ENCODE data around the gene RRAGC. TPM values are rescaled to one million over a fixed set of nuclear protein-coding genes. Genes with fewer than 3 reads are reported as not detected.

Gene RRAGC
- total RNA-seq, 1 donor from 2014 or later, result 20.6 TPM

DNA sequence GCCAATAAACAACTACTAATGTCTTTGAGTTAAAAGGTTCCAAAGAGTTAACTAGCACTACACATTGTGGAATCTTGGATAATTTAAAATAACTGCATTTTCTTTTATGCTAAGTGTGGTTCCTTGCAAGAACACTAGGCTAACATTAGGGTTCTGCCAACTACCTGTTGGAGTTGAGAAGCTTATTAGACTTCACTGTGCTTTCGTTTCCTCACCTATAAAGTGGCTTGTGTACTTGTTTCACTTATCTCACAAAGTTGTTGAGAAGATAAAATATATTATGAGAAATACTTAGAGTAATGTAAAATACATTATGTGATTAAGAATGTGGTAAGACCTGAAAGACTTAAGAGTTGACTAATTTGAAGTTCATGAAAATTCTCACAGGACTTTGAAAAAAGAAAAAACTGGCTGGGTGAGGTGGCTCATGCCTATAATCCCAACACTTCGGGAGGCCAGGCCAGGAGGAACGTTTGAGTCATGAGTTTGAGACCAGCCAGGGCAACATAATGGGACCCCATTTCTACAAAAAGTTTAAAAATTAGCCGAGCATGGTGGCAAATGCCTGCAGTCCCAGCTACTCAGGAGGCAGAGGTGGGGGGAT lies 5.6 kb upstream of the RRAGC start:
- no peak overlapping the region for H3K4me3 Mint-ChIP-seq (ENCODE audit: unreplicated experiment)
- H3K27ac Mint-ChIP-seq (ENCODE audit: unreplicated experiment), result no peak overlapping the region
- TF ChIP-seq, protein P1, sequence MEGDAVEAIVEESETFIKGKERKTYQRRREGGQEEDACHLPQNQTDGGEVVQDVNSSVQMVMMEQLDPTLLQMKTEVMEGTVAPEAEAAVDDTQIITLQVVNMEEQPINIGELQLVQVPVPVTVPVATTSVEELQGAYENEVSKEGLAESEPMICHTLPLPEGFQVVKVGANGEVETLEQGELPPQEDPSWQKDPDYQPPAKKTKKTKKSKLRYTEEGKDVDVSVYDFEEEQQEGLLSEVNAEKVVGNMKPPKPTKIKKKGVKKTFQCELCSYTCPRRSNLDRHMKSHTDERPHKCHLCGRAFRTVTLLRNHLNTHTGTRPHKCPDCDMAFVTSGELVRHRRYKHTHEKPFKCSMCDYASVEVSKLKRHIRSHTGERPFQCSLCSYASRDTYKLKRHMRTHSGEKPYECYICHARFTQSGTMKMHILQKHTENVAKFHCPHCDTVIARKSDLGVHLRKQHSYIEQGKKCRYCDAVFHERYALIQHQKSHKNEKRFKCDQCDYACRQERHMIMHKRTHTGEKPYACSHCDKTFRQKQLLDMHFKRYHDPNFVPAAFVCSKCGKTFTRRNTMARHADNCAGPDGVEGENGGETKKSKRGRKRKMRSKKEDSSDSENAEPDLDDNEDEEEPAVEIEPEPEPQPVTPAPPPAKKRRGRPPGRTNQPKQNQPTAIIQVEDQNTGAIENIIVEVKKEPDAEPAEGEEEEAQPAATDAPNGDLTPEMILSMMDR (IDR thresholded peaks at IDR 0.05; ENCODE audit: partially characterized antibody, unreplicated experiment), result no peak
- no peaks in the 10 kb centered on the region for H3K36me3 Mint-ChIP-seq (ENCODE audit: unreplicated experiment)
- peaks cover 1% of the 10 kb centered on the region for H3K9me3 Mint-ChIP-seq (ENCODE audit: unreplicated experiment)
- H3K4me1 Mint-ChIP-seq (ENCODE audit: low read depth, unreplicated experiment), result peaks cover 4% of the 10 kb centered on the region
- no peak for DNase-seq
- no peaks in the 10 kb centered on the region for H3K27me3 Mint-ChIP-seq (ENCODE audit: unreplicated experiment)

DNA sequence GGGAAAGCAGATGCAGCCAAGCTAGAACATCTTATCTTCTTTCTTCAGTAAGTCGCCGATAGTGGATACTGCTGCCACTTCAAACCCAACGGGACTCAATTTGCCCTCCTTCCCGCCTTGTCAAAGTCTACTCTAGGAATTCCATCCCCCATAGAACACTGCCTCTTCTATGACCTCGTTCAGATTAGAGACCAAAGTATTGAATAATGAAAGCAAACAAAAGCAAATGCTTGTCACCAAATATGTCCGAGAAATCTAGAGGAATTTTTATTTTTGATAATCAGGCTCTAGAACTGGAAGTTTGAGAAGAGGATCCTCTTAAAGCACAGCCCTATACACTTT lies 853 bp upstream of the RRAGC start:
- no peaks in the 10 kb centered on the region for H3K36me3 Mint-ChIP-seq (ENCODE audit: unreplicated experiment)
- H3K27ac Mint-ChIP-seq (ENCODE audit: unreplicated experiment), result peak overlapping the region; percentile 59
- peaks cover 1% of the 10 kb centered on the region for H3K9me3 Mint-ChIP-seq (ENCODE audit: unreplicated experiment)
- peaks cover 7% of the 10 kb centered on the region for H3K4me1 Mint-ChIP-seq (ENCODE audit: low read depth, unreplicated experiment)
- peaks cover 3% of the 10 kb centered on the region for H3K27me3 Mint-ChIP-seq (ENCODE audit: unreplicated experiment)
- DNase-seq, result no peak
- H3K4me3 Mint-ChIP-seq (ENCODE audit: unreplicated experiment), result peak overlapping the region; percentile 95
- TF ChIP-seq, protein P1 (IDR thresholded peaks at IDR 0.05; ENCODE audit: partially characterized antibody, unreplicated experiment), result no peak

DNA sequence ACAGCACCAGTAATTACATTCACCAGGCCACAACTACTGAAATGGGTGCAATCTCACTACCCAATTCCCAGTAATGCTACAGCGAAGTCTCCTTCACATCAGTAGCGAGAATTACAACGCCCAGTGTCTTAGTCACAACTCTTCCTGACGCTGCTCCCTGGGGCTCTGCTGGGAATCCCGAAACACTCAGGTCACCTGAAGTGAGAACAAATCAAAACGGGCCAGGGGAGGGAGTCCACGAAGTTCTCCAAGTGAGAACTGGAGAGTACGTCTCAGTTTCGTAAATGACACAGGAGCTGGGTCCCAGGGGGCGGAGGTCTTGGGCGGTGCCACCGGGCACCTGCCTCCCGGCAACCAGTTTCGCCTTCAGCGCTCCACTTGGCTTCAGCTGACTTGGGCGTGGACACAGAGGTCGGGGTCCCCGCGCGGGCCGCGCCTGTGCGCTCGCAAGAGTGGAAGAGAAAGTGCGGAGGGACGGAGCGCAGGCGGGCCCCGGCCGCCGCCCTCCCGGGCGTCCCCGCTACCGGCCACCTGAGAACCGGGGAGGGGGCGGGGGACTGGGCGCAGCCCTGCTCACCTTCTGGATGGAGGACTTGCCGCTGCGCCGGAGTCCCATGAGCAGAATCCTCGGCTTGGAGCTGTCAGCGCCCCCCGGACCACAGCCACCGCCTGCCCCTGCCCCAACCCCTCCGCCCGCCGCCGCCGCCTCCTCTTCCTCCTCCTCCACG lies 575 bp downstream of the RRAGC start:
- Mint-ChIP-seq H3K27me3 (ENCODE audit: unreplicated experiment) (peaks cover 3% of the 10 kb centered on the region), H3K27ac (ENCODE audit: unreplicated experiment) (peak overlapping the region; percentile 29), H3K9me3 (ENCODE audit: unreplicated experiment) (peaks cover 1% of the 10 kb centered on the region), H3K4me1 (ENCODE audit: low read depth, unreplicated experiment) (peaks cover 7% of the 10 kb centered on the region), H3K36me3 (ENCODE audit: unreplicated experiment) (no peaks in the 10 kb centered on the region), H3K4me3 (ENCODE audit: unreplicated experiment) (peak overlapping the region; percentile 92)
- TF ChIP-seq, protein P1 (IDR thresholded peaks at IDR 0.05; ENCODE audit: partially characterized antibody, unreplicated experiment), result no peak
- DNase-seq, result peak; percentile 50

DNA sequence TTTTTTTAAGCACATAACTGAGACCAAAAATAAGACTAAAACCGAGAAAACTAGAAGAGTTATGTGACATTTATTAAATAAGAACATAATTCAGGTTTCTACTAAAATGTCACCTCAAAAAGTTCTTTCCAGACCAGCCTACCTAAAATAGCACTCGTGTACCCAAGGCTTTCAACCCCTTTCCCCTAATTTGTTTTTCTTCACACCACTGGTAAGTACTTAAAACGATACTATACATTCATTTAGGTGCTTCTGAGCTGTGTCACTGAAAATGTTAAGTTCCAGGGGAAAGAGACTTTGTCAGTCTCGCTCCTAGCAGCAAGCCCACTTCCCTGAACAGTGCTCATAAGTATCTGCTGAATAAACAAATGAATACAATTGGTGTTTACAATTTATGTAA lies 6.8 kb downstream of the RRAGC start:
- Mint-ChIP-seq H3K36me3 (ENCODE audit: unreplicated experiment) (no peaks in the 10 kb centered on the region), H3K27me3 (ENCODE audit: unreplicated experiment) (no peaks in the 10 kb centered on the region), H3K9me3 (ENCODE audit: unreplicated experiment) (no peaks in the 10 kb centered on the region), H3K27ac (ENCODE audit: unreplicated experiment) (no peak overlapping the region), H3K4me1 (ENCODE audit: low read depth, unreplicated experiment) (peaks cover 1% of the 10 kb centered on the region), H3K4me3 (ENCODE audit: unreplicated experiment) (no peak overlapping the region)
- no peak for DNase-seq
- TF ChIP-seq, protein P1 (IDR thresholded peaks at IDR 0.05; ENCODE audit: partially characterized antibody, unreplicated experiment), result no peak

DNA sequence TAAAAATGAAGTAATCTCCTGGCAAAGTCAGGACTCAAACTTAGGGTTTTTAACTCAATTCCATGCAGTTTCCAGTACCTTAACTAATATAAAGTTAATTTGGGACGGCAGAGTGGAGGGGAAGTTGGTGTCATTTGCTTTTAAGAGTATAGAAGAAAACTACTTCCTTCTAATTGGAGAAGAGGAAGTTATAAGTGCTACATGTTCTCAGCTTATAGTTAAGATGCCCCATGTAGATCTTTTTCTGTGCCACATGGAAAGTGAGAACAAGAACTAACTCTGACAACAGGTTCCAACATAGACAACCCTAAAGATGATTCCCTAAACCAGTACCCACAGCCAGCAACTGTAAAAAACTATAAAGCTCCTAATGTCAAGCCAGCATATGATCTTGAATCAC lies 11.5 kb downstream of the RRAGC start:
- no peak overlapping the region for H3K4me3 Mint-ChIP-seq (ENCODE audit: unreplicated experiment)
- no peaks in the 10 kb centered on the region for H3K4me1 Mint-ChIP-seq (ENCODE audit: low read depth, unreplicated experiment)

More for the DNA sequence above, 11.5 kb downstream of the RRAGC start:
- TF ChIP-seq, protein P1 (IDR thresholded peaks at IDR 0.05; ENCODE audit: partially characterized antibody, unreplicated experiment), result no peak
- DNase-seq, result no peak
- no peaks in the 10 kb centered on the region for H3K27me3 Mint-ChIP-seq (ENCODE audit: unreplicated experiment)
- H3K36me3 Mint-ChIP-seq (ENCODE audit: unreplicated experiment), result peaks cover 10% of the 10 kb centered on the region
- H3K27ac Mint-ChIP-seq (ENCODE audit: unreplicated experiment), result no peak overlapping the region
- H3K9me3 Mint-ChIP-seq (ENCODE audit: unreplicated experiment), result no peaks in the 10 kb centered on the region
